HEK293 (cell line): ENCODE measurements around the gene PRRT3.

Experiments
- HOXA7 ChIP-seq: sonication (generic); formaldehyde crosslinking; IDR thresholded peaks from 2 replicates; pipeline ENCODE4 v1.8.1; 2022; ENCODE audit warnings: missing genetic modification reagents, borderline replicate concordance
- KLF10 ChIP-seq: fragments of 450-650 bp; IDR thresholded peaks from 2 replicates; pipeline ENCODE4 v1.5.1; 2018; ENCODE audit warnings: missing biosample characterization, mild to moderate bottlenecking, missing genetic modification characterization
- MEIS1 ChIP-seq: sonication (generic); formaldehyde crosslinking; IDR thresholded peaks from 2 replicates; pipeline ENCODE4 v1.8.1; 2022; ENCODE audit warnings: missing genetic modification reagents, mild to moderate bottlenecking, borderline replicate concordance
- SALL2 ChIP-seq: fragments of 450-650 bp; formaldehyde crosslinking; IDR thresholded peaks from 2 replicates; pipeline ENCODE4 v1.5.0; 2017; ENCODE audit warnings: missing biosample characterization, mild to moderate bottlenecking, missing genetic modification characterization, borderline replicate concordance
- SCRT2 ChIP-seq: fragments of 450-650 bp; formaldehyde crosslinking; IDR thresholded peaks from 2 replicates; pipeline ENCODE4 v1.5.1; 2016; ENCODE audit warnings: missing biosample characterization, missing genetic modification characterization
- SP7 ChIP-seq: fragments of 450-650 bp; formaldehyde crosslinking; IDR thresholded peaks from 2 replicates; pipeline ENCODE4 v1.5.1; 2016; ENCODE audit warnings: missing biosample characterization, missing genetic modification characterization
- TCF7L2 ChIP-seq: IDR thresholded peaks from 2 replicates; pipeline ENCODE4 v1.6.1; 2011; ENCODE audit warnings: low read depth, mild to moderate bottlenecking, inconsistent platforms, low read length, moderate library complexity, borderline replicate concordance
- YY2 ChIP-seq: fragments of 450-650 bp; formaldehyde crosslinking; IDR thresholded peaks from 2 replicates; pipeline ENCODE4 v1.5.1; 2016; ENCODE audit warnings: missing biosample characterization, missing genetic modification characterization
- ZBTB21 ChIP-seq: fragments of 450-650 bp; formaldehyde crosslinking; IDR thresholded peaks from 2 replicates; pipeline ENCODE4 v1.5.1; 2017; ENCODE audit warnings: missing biosample characterization, missing genetic modification characterization
- ZBTB44 ChIP-seq: fragments of 450-650 bp; IDR thresholded peaks from 2 replicates; pipeline ENCODE4 v1.5.1; 2018; ENCODE audit warnings: missing biosample characterization, mild to moderate bottlenecking, missing genetic modification characterization
- ZNF239 ChIP-seq: fragments of 450-650 bp; formaldehyde crosslinking; IDR thresholded peaks from 2 replicates; pipeline ENCODE4 v1.5.1; 2016; ENCODE audit warnings: missing biosample characterization, missing genetic modification characterization
- ZNF335 ChIP-seq: fragments of 450-650 bp; formaldehyde crosslinking; conservative IDR thresholded peaks from 2 replicates; pipeline ENCODE4 v1.5.1; 2016; ENCODE audit warnings: missing biosample characterization, missing genetic modification characterization
- ZNF362 ChIP-seq: fragments of 450-650 bp; formaldehyde crosslinking; IDR thresholded peaks from 2 replicates; pipeline ENCODE4 v1.5.1; 2016; ENCODE audit warnings: missing biosample characterization, missing genetic modification characterization
- ZNF37A ChIP-seq: fragments of 450-650 bp; IDR thresholded peaks from 2 replicates; pipeline ENCODE4 v1.5.1; 2018; ENCODE audit warnings: missing biosample characterization, missing genetic modification characterization
- ZNF391 ChIP-seq: fragments of 450-650 bp; formaldehyde crosslinking; IDR thresholded peaks from 2 replicates; pipeline ENCODE4 v1.5.1; 2016; ENCODE audit warnings: low read depth, missing biosample characterization, missing genetic modification characterization, borderline replicate concordance
- ZNF416 ChIP-seq: fragments of 450-650 bp; formaldehyde crosslinking; IDR thresholded peaks from 2 replicates; pipeline ENCODE4 v1.5.1; 2016; ENCODE audit warnings: missing biosample characterization, missing genetic modification characterization
- ZNF423 ChIP-seq: fragments of 450-650 bp; formaldehyde crosslinking; IDR thresholded peaks from 2 replicates; pipeline ENCODE4 v1.5.1; 2016; ENCODE audit warnings: missing biosample characterization, missing genetic modification characterization
- ZNF433 ChIP-seq: fragments of 450-650 bp; formaldehyde crosslinking; IDR thresholded peaks from 2 replicates; pipeline ENCODE4 v1.5.1; 2016; ENCODE audit warnings: missing biosample characterization, missing genetic modification characterization, low read depth
- ZNF473 ChIP-seq: fragments of 450-650 bp; formaldehyde crosslinking; IDR thresholded peaks from 2 replicates; pipeline ENCODE4 v1.5.1; 2017; ENCODE audit warnings: missing biosample characterization, missing genetic modification characterization
- ZNF521 ChIP-seq: fragments of 450-650 bp; formaldehyde crosslinking; IDR thresholded peaks from 2 replicates; pipeline ENCODE4 v1.5.1; 2017; ENCODE audit warnings: missing biosample characterization, mild to moderate bottlenecking, missing genetic modification characterization
- ZNF621 ChIP-seq: fragments of 450-650 bp; formaldehyde crosslinking; IDR thresholded peaks from 2 replicates; pipeline ENCODE4 v1.5.1; 2017; ENCODE audit warnings: missing biosample characterization, missing genetic modification characterization
- ZNF623 ChIP-seq: fragments of 450-650 bp; formaldehyde crosslinking; IDR thresholded peaks from 2 replicates; pipeline ENCODE4 v1.5.1; 2016; ENCODE audit warnings: missing biosample characterization, missing genetic modification characterization
- ZNF626 ChIP-seq: fragments of 450-650 bp; sonication (Bioruptor Pico); formaldehyde crosslinking; IDR thresholded peaks from 2 replicates; pipeline ENCODE4 v1.5.1; 2018; ENCODE audit warnings: missing biosample characterization, missing genetic modification characterization, inconsistent platforms
- ZNF654 ChIP-seq: fragments of 450-650 bp; formaldehyde crosslinking; IDR thresholded peaks from 2 replicates; pipeline ENCODE4 v1.5.1; 2016; ENCODE audit warnings: low read depth, missing biosample characterization, missing genetic modification characterization
- ZNF660 ChIP-seq: fragments of 450-650 bp; IDR thresholded peaks from 2 replicates; pipeline ENCODE4 v1.5.1; 2018; ENCODE audit warnings: missing biosample characterization, mild to moderate bottlenecking, missing genetic modification characterization
- ZNF664 ChIP-seq: fragments of 450-650 bp; formaldehyde crosslinking; IDR thresholded peaks from 2 replicates; pipeline ENCODE4 v1.5.1; 2016; ENCODE audit warnings: missing biosample characterization, missing genetic modification characterization
- ZNF670 ChIP-seq: fragments of 450-650 bp; formaldehyde crosslinking; IDR thresholded peaks from 2 replicates; pipeline ENCODE4 v1.5.1; 2016; ENCODE audit warnings: missing biosample characterization, missing genetic modification characterization, low read depth
- ZNF76 ChIP-seq: fragments of 450-650 bp; formaldehyde crosslinking; IDR thresholded peaks from 2 replicates; pipeline ENCODE4; 2016; ENCODE audit warnings: low read depth, missing biosample characterization, missing genetic modification characterization, borderline replicate concordance
- ZNF785 ChIP-seq: fragments of 450-650 bp; formaldehyde crosslinking; IDR thresholded peaks from 2 replicates; pipeline ENCODE4 v1.5.1; 2016; ENCODE audit warnings: missing biosample characterization, missing genetic modification characterization
- ZSCAN23 ChIP-seq: fragments of 450-650 bp; formaldehyde crosslinking; IDR thresholded peaks from 2 replicates; pipeline ENCODE4 v1.5.1; 2016; ENCODE audit warnings: missing biosample characterization, missing genetic modification characterization
- TF ChIP-seq, protein P1 (sequence below): fragments of 450-650 bp; formaldehyde crosslinking; IDR thresholded peaks from 2 replicates; pipeline ENCODE4 v1.5.1; 2016; ENCODE audit warnings: missing biosample characterization, missing genetic modification characterization
- TF ChIP-seq, protein P2 (sequence below): fragments of 450-650 bp; formaldehyde crosslinking; IDR thresholded peaks from 2 replicates; pipeline ENCODE4 v1.5.1; 2016; ENCODE audit warnings: missing biosample characterization, missing genetic modification characterization
- TF ChIP-seq, protein P3 (sequence below): fragments of 450-650 bp; formaldehyde crosslinking; IDR thresholded peaks from 2 replicates; pipeline ENCODE4 v1.5.1; 2016; ENCODE audit warnings: missing biosample characterization, missing genetic modification characterization
- TF ChIP-seq, protein P4 (sequence below): fragments of 450-650 bp; formaldehyde crosslinking; IDR thresholded peaks from 2 replicates; pipeline ENCODE4 v1.5.1; 2016; ENCODE audit warnings: missing biosample characterization, missing genetic modification characterization

The PRRT3 gene

GRCh38 chr3:9932843-9933560, 19.2 kb downstream of the PRRT3 start (continued):
- TF ChIP-seq, protein P1, sequence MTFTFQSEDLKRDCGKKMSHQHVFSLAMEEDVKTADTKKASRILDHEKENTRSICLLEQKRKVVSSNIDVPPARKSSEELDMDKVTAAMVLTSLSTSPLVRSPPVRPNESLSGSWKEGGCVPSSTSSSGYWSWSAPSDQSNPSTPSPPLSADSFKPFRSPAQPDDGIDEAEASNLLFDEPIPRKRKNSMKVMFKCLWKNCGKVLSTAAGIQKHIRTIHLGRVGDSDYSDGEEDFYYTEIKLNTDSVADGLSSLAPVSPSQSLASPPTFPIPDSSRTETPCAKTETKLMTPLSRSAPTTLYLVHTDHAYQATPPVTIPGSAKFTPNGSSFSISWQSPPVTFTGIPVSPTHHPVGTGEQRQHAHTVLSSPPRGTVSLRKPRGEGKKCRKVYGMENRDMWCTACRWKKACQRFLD: no peak
- TF ChIP-seq, protein P2, sequence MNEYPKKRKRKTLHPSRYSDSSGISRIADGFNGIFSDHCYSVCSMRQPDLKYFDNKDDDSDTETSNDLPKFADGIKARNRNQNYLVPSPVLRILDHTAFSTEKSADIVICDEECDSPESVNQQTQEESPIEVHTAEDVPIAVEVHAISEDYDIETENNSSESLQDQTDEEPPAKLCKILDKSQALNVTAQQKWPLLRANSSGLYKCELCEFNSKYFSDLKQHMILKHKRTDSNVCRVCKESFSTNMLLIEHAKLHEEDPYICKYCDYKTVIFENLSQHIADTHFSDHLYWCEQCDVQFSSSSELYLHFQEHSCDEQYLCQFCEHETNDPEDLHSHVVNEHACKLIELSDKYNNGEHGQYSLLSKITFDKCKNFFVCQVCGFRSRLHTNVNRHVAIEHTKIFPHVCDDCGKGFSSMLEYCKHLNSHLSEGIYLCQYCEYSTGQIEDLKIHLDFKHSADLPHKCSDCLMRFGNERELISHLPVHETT (tag by site-specific recombination): no peak
- TF ChIP-seq ZNF416 (tag by site-specific recombination) (no peak), TCF7L2 (no peak), KLF10 (tag by site-specific recombination) (no peak; the same call in 1 of the 2 replicates), ZNF37A (tag by site-specific recombination) (no peak), ZNF433 (tag by site-specific recombination) (no peak), ZNF239 (tag by site-specific recombination) (no peak), SP7 (tag by site-specific recombination) (0 out of 2 replicates have a peak, but pooled peaks have one; percentile 64), HOXA7 (CRISPR knock-in tag) (no peak), ZNF654 (tag by site-specific recombination) (peak; percentile 38), SALL2 (tag by site-specific recombination) (no peak), SCRT2 (tag by site-specific recombination) (peak; percentile 99), ZNF423 (tag by site-specific recombination) (peak; percentile 72), ZNF785 (peak; percentile 85), ZSCAN23 (no peak), MEIS1 (CRISPR knock-in tag) (no peak), ZNF664 (tag by site-specific recombination) (no peak), ZNF362 (no peak), ZNF670 (tag by site-specific recombination) (no peak), ZNF623 (tag by site-specific recombination) (no peak), ZBTB44 (tag by site-specific recombination) (no peak), ZNF473 (tag by site-specific recombination) (no peak), ZNF660 (peak; percentile 71; the same call in 1 of the 2 replicates), ZNF521 (no peak), ZNF391 (tag by site-specific recombination) (peak; percentile 50; the same call in 1 of the 2 replicates), YY2 (peak; percentile 53; the same call in 1 of the 2 replicates), ZNF335 (tag by site-specific recombination) (peak; percentile 90), ZNF76 (no peak; the same call in 1 of the 2 replicates), ZBTB21 (tag by site-specific recombination) (peak; percentile 43; the same call in 1 of the 2 replicates), ZNF626 (no peak), ZNF621 (no peak)
- TF ChIP-seq, protein P3, sequence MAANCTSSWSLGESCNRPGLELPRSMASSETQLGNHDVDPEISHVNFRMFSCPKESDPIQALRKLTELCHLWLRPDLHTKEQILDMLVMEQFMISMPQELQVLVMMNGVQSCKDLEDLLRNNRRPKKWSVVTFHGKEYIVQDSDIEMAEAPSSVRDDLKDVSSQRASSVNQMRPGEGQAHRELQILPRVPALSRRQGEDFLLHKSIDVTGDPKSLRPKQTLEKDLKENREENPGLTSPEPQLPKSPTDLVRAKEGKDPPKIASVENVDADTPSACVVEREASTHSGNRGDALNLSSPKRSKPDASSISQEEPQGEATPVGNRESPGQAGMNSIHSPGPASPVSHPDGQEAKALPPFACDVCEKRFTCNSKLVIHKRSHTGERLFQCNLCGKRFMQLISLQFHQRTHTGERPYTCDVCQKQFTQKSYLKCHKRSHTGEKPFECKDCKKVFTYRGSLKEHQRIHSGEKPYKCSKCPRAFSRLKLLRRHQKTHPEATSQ: peak; percentile 88
- TF ChIP-seq, protein P4, sequence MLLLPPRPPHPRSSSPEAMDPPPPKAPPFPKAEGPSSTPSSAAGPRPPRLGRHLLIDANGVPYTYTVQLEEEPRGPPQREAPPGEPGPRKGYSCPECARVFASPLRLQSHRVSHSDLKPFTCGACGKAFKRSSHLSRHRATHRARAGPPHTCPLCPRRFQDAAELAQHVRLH (tag by site-specific recombination): 0 out of 2 replicates have a peak, but pooled peaks have one; percentile 28
